BJ (cell line): ENCODE data around the gene WBP4. TPM values are rescaled to one million over a fixed set of nuclear protein-coding genes. Genes with fewer than 3 reads are reported as not detected.

ENCODE experiments used
- CTCF ChIA-PET: fragments of 350-600 bp; formaldehyde crosslinking; extraction: SDS; loops from one replicate; lab custom pipeline; 2021; ENCODE audit warnings: antibody characterized with exemption, inconsistent platforms; lab: Yijun Ruan, JAX
- POLR2A ChIA-PET: fragments of 300-600 bp; sonication (Branson Sonifier 250); formaldehyde crosslinking; extraction: SDS; loops from one replicate; lab custom pipeline; 2021; ENCODE audit warnings: antibody characterized with exemption; lab: Charles Lee
- DNase-seq: peaks from one replicate; pipeline ENCODE4 v3.0.0-alpha.2; 2011; ENCODE audit warnings: low read depth
- H3K27me3 ChIP-seq: 2 replicates; pipeline ENCODE4 v1.6.0; 2011; ENCODE audit warnings: low read length; ENCODE audit not compliant: control insufficient read depth, insufficient read depth
- H3K36me3 ChIP-seq: 2 replicates; pipeline ENCODE4 v1.5.1; 2011; ENCODE audit warnings: low read length; ENCODE audit not compliant: control insufficient read depth, insufficient read depth
- H3K4me3 ChIP-seq: 2 replicates; pipeline ENCODE4 v1.5.1; 2011; ENCODE audit warnings: low read depth, mild to moderate bottlenecking, control low read depth, low read length
- CTCF ChIP-seq: IDR thresholded peaks from 2 replicates; pipeline ENCODE4 v1.5.1; 2011; ENCODE audit warnings: low read depth, mild to moderate bottlenecking, control low read depth, inconsistent platforms, low read length, moderate library complexity; ENCODE audit not compliant: insufficient read depth
- polyA plus RNA-seq: library from polyadenylated mRNA; depleted of rRNA; stranded (reverse); fragments of >200 nt; gene quantifications from 2 replicates; pipeline ENCODE4 v1.2.3, GENCODE V29; 2011

WBP4 gene
- polyA plus RNA-seq, 1 experiment = 4.9 TPM

GRCh38 chr13:41025518-41025917, 35.8 kb upstream of the WBP4 start:
- ChIA-PET CTCF (no interaction called here), POLR2A (no interaction called here)
- no peak for DNase-seq
- TF ChIP-seq CTCF = no peak
- H3K27me3 ChIP-seq = no peaks in the 10 kb centered on the region
- H3K4me3 ChIP-seq = no peak overlapping the region
- no peaks in the 10 kb centered on the region; the same call in 1 of the 2 replicates for H3K36me3 ChIP-seq

GRCh38 chr13:41026788-41027187, 34.5 kb upstream of the WBP4 start:
- no peak overlapping the region for H3K4me3 ChIP-seq
- CTCF ChIA-PET = interaction anchor here (1.1 kb wide), 1 partner anchor 27 kb away, joined by 3 read pairs; no protein-coding TSS in a partner anchor
- no peaks in the 10 kb centered on the region for H3K27me3 ChIP-seq
- POLR2A ChIA-PET = no interaction called here
- no peak for DNase-seq
- H3K36me3 ChIP-seq = no peaks in the 10 kb centered on the region; the same call in 1 of the 2 replicates
- TF ChIP-seq CTCF = no peak

DNA sequence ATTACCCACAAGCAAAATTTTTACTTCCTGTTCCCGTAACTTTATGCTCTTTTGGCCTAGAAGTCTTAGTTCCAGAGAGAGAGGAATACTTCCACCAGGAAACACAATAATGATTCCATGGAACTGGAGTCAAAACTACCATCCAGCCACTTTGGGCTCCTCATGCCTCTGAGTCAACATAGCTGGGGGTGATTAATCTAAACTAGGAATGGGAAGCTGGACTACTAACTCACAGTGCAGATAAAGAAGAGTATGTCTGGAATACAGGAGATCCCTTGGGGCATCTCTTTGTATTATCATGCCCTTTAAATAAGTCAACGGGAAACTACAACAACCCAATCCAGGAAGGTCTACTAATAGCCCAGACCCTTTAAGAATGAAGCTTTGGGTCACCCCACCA, 33.3 kb upstream of the WBP4 start:
- DNase-seq = no peak
- H3K4me3 ChIP-seq = no peak overlapping the region
- POLR2A ChIA-PET = no interaction called here
- no peaks in the 10 kb centered on the region; the same call in 1 of the 2 replicates for H3K36me3 ChIP-seq
- H3K27me3 ChIP-seq = no peaks in the 10 kb centered on the region
- no peak for TF ChIP-seq CTCF
- CTCF ChIA-PET = interaction anchor here (1.5 kb wide), 1 partner anchor 8 kb away, joined by 4 read pairs; no protein-coding TSS in a partner anchor

- POLR2A ChIA-PET = no interaction called here
- no peak for TF ChIP-seq CTCF
- Histone ChIP-seq H3K36me3 (no peaks in the 10 kb centered on the region; the same call in 1 of the 2 replicates), H3K4me3 (no peak overlapping the region), H3K27me3 (no peaks in the 10 kb centered on the region)
- CTCF ChIA-PET = interaction anchor here (1.1 to 1.5 kb wide), 2 partner anchors 15 to 18 kb away, joined by 3 to 4 read pairs; no protein-coding TSS in a partner anchor
- DNase-seq = no peak
Measured at GRCh38 chr13:41029629-41030028, 31.7 kb upstream of the WBP4 start.

DNA sequence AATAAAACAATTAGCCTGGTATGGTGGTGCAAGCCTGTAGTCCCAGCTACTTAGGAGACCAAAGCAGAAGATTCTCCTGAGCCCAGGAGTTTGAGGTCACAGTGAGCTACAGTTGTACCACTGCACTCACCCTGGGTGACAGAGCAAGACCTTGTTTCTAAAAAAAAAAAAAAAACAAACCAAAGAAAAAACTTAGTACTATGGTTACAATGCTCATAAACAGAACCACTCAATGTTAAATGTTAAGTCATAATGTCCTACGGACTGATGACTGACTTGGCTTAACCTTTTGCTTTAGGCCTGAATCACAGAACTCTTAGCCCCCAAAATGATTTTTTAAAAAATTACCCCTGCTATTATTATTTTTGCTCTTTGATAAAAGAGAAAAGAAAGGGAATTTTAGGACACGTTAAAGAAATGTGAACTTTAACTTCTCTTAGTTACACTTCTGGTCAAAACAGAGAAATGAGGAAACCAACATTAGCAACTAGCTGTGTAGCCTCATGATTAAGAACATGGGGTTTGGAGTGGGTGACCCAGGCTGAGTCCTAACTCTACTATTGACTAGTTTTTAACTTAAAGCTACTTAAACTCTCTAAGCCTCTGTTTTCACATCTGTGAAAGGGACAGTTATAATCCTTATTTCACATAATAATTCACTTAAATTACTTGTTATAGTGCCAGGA, 28.5 kb upstream of the WBP4 start:
- Histone ChIP-seq H3K4me3 (no peak overlapping the region), H3K27me3 (no peaks in the 10 kb centered on the region), H3K36me3 (no peaks in the 10 kb centered on the region; the same call in 1 of the 2 replicates)
- TF ChIP-seq CTCF = no peak
- no peak for DNase-seq
- CTCF ChIA-PET = interaction anchor here (1.1 kb wide), 1 partner anchor 21 kb away, joined by 4 read pairs; no protein-coding TSS in a partner anchor
- POLR2A ChIA-PET = no interaction called here
